K562 (cell line): ENCODE measurements around the gene AGRP. TPM values are rescaled to one million over a fixed set of nuclear protein-coding genes. Genes with fewer than 3 reads are reported as not detected.

Source experiments
- CUX1 ChIP-seq: fragments of 200-800 bp; sonication (Bioruptor generic); IDR thresholded peaks from 2 replicates; pipeline ENCODE4 v1.6.1; 2016; ENCODE audit warnings: missing genetic modification characterization, missing compliant biosample characterization
- MXI1 ChIP-seq: IDR thresholded peaks from 2 replicates; pipeline ENCODE4 v1.6.1; 2011; ENCODE audit warnings: low read depth, mild to moderate bottlenecking, improper control_type of control experiment, low read length
- REST ChIP-seq, 2 experiments: fragments of 450-650 bp; formaldehyde crosslinking in 1 of 2; IDR thresholded peaks; 2 replicates each; pipeline versions ENCODE4 v1.4.0 to v1.6.1; 2014 to 2020; ENCODE audit warnings: mild to moderate bottlenecking in 2 of 2, borderline replicate concordance in 1 of 2, low read depth in 1 of 2
- SAP30 ChIP-seq: fragments of 200-600 bp; sonication (generic); IDR thresholded peaks from 2 replicates; pipeline ENCODE4 v1.6.1; 2012; ENCODE audit warnings: borderline replicate concordance, low read depth, mild to moderate bottlenecking, moderate library complexity, low read length, control low read depth, inconsistent platforms; ENCODE audit not compliant: insufficient read depth, poor library complexity, severe bottlenecking
- polyA plus RNA-seq, 8 experiments: library from polyadenylated mRNA; depleted of rRNA in 4 of 8; stranded (reverse) in 5 of 8; unstranded in 3 of 8; fragments of >200 nt; fragmentation: Nextera tagmentation in 2 of 8; fragmentation: Illumina TruSeq in 1 of 8; extraction: Ambion mirVana in 2 of 8; extraction: Trizol in 1 of 8; gene quantifications; 2 replicates each; pipeline versions ENCODE4 v1.2.1 to v1.2.3, GENCODE V29; 2011 to 2014; ENCODE audit warnings: inconsistent platforms in 1 of 8, missing spikeins in 1 of 8
- total RNA-seq, 7 experiments: library from RNA; depleted of rRNA in 6 of 7; stranded (reverse); fragments of >200 nt in 6 of 7; fragmentation: Illumina TruSeq in 2 of 7; extraction: Trizol in 2 of 7; gene quantifications; 2 replicates each; pipeline versions ENCODE4 v1.2.1 to v1.2.3, GENCODE V29; 2011 to 2021; ENCODE audit warnings: low replicate concordance in 1 of 7
- TF ChIP-seq, protein P1 (sequence below), 2 experiments: IDR thresholded peaks; 2 replicates each; pipeline ENCODE4 v1.6.1; 2011; ENCODE audit warnings: borderline replicate concordance in 1 of 2, control low read depth in 1 of 2, low read depth in 1 of 2, low read length in 1 of 2, mild to moderate bottlenecking in 1 of 2, mixed read lengths in 1 of 2, moderate library complexity in 1 of 2; ENCODE audit not compliant: insufficient read depth in 1 of 2, insufficient read length in 1 of 2, poor library complexity in 1 of 2, severe bottlenecking in 1 of 2; ENCODE audit errors: extremely low read depth in 1 of 2

AGRP gene
- total and polyA plus RNA-seq, 9 of the 15 experiments (the other 6 are each of a cell fraction or from before 2014, with no cell fraction given) = not detected

DNA sequence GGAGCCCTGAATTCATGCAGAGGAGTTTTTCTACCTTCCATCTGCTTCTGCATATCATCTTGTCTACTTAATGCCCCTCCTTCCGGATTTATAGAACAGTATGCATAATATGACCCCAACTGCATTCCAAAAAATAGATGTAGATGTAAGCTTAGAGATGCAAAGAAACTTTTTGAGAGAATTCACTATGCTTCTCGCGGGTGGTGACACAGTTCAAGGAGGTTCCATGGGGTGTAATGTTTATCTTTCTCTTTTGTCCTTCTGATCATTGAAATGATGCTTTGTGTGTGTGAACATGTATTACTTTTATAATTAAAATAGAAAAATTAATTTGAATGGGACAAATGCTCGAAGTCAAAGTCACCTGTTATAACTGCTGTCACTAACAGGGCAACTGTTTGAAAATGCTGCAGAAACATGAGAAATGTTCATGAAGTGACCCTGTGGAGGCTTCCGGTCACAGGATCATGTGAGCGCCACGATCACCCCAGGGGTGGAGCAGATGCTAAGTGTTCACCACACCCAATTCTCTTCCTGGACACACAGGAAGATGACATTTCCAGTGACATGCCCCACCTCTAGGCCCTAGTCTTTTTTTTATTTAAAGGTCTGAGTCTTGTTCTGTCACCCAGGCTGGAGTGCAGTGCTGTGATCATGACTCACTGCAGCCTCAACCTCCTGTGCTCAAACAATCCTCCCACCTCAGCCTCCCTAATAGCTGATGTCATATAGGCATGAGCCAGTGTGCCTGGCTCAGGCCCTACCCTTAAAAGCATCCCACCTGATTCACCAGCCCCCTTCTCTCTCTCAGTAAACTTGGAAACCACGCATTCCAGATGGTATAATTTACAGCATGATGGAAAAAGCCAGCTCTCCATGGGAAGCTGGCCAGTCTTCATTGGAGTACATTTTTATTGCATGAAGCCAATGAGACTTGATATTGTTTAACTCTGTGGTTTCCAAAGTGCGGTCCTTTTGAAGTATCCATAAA, 21.0 kb upstream of the AGRP start (continued):
- TF ChIP-seq REST (IDR thresholded peaks at IDR 0.05; ENCODE audit: borderline replicate concordance) (peak; percentile 25), REST (CRISPR knock-in tag; IDR thresholded peaks at IDR 0.05; ENCODE audit: low read depth) (no peak), SAP30 (no peak), CUX1 (CRISPR knock-in tag) (no peak), MXI1 (peak; percentile 61; the same call in 1 of the 2 replicates)
- TF ChIP-seq, protein P1, sequence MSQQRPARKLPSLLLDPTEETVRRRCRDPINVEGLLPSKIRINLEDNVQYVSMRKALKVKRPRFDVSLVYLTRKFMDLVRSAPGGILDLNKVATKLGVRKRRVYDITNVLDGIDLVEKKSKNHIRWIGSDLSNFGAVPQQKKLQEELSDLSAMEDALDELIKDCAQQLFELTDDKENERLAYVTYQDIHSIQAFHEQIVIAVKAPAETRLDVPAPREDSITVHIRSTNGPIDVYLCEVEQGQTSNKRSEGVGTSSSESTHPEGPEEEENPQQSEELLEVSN (IDR thresholded peaks at IDR 0.05; ENCODE audit: borderline replicate concordance in 1 of 2, extremely low read depth in 1 of 2, insufficient read depth in 1 of 2, insufficient read length in 1 of 2, low read depth in 1 of 2, low read length in 1 of 2, poor library complexity in 1 of 2, severe bottlenecking in 1 of 2) = peak in 1 of 2 experiments; percentile 60
